ENCODE results near the gene C15orf61. TPM values are rescaled to one million over a fixed set of nuclear protein-coding genes. Genes with fewer than 3 reads are reported as not detected.

The C15orf61 gene
- total RNA-seq, 1 experiment from 2014 or later, result 5.6 TPM

DNA sequence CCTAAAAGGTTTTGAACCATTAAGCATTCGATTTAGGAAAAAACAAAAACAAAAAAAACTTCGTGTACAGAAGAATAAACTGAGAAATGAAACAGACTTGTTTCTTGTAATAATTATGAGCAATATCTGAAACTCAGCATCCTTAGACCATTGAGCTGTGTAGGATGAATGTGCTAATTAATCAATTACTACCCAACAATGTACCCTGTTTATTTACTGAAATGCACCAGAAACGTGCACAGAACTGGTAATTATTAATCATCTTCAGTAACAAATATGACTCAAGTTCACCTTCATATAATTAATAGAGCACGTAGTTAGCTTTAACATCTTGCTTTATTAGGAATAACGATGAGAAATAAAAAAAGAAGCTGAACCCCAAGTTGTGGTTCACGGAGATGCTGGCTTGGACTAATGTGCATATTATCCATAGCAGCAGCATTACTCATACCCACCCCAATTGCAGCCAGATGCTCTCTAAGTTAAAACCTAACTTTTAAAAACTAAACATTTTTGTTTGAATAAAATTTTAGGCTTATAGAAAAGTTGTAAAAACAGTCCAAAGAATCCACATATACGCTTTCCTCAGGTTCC lies 10.2 kb upstream of the C15orf61 start:
- no peaks in the 10 kb centered on the region for H3K4me1 ChIP-seq (ENCODE audit: control insufficient read depth, insufficient read depth, low read length)
- H3K27me3 ChIP-seq (ENCODE audit: control insufficient read depth, insufficient read depth, low read length), result no peaks in the 10 kb centered on the region
- TF ChIP-seq, protein P1, sequence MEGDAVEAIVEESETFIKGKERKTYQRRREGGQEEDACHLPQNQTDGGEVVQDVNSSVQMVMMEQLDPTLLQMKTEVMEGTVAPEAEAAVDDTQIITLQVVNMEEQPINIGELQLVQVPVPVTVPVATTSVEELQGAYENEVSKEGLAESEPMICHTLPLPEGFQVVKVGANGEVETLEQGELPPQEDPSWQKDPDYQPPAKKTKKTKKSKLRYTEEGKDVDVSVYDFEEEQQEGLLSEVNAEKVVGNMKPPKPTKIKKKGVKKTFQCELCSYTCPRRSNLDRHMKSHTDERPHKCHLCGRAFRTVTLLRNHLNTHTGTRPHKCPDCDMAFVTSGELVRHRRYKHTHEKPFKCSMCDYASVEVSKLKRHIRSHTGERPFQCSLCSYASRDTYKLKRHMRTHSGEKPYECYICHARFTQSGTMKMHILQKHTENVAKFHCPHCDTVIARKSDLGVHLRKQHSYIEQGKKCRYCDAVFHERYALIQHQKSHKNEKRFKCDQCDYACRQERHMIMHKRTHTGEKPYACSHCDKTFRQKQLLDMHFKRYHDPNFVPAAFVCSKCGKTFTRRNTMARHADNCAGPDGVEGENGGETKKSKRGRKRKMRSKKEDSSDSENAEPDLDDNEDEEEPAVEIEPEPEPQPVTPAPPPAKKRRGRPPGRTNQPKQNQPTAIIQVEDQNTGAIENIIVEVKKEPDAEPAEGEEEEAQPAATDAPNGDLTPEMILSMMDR (IDR thresholded peaks at IDR 0.05), result no peak
- no peak for TF ChIP-seq POLR2AphosphoS5 (IDR thresholded peaks at IDR 0.05; ENCODE audit: low read depth, low read length)
- no peak for TF ChIP-seq TCF7L2 (IDR thresholded peaks at IDR 0.05; ENCODE audit: low read depth, low read length)
- TF ChIP-seq SIN3A (IDR thresholded peaks at IDR 0.05; ENCODE audit: borderline replicate concordance, insufficient read depth, low read depth, low read length), result no peak
- no peak for TF ChIP-seq REST (IDR thresholded peaks at IDR 0.05; ENCODE audit: insufficient read depth in 1 of 2, low read depth in 2 of 2, low read length in 1 of 2)
- no peak for DNase-seq (ENCODE audit: low read depth, low spot score)
- no peak overlapping the region for H3K27ac ChIP-seq (ENCODE audit: low read length)
- intact Hi-C loops (cut with micrococcal nuclease; ENCODE audit: unreplicated experiment) (no loop called here), in situ Hi-C loops (cut with HindIII; ENCODE audit: low pct_unique_long_range_greater_than_20kb, low sequenced_read_pairs) (no loop called here)
- H3K9me3 ChIP-seq (ENCODE audit: control insufficient read depth, insufficient read depth, low read depth, low read length), result no peaks in the 10 kb centered on the region
- no peak overlapping the region for H3K4me3 ChIP-seq (ENCODE audit: low read depth in 2 of 2, low read length in 2 of 2)
- no peaks in the 10 kb centered on the region for H3K36me3 ChIP-seq (ENCODE audit: control insufficient read depth, insufficient read depth, low read length)
- BruUV-seq (replicated peaks), result no TSS peak
- no peak for ATAC-seq
- ChIA-PET CTCF (no interaction called here), POLR2A (no interaction called here)

GRCh38 chr15:67511606-67512005 lies 9.3 kb upstream of the C15orf61 start:
- TF ChIP-seq, protein P1 (IDR thresholded peaks at IDR 0.05), result no peak
- TF ChIP-seq TCF7L2 (IDR thresholded peaks at IDR 0.05; ENCODE audit: low read depth, low read length) (no peak), SIN3A (IDR thresholded peaks at IDR 0.05; ENCODE audit: borderline replicate concordance, insufficient read depth, low read depth, low read length) (no peak), POLR2AphosphoS5 (IDR thresholded peaks at IDR 0.05; ENCODE audit: low read depth, low read length) (no peak)
- Histone ChIP-seq H3K9me3 (ENCODE audit: control insufficient read depth, insufficient read depth, low read depth, low read length) (no peaks in the 10 kb centered on the region), H3K36me3 (ENCODE audit: control insufficient read depth, insufficient read depth, low read length) (no peaks in the 10 kb centered on the region; the same call in 1 of the 2 replicates), H3K27ac (ENCODE audit: low read length) (no peak overlapping the region), H3K4me1 (ENCODE audit: control insufficient read depth, insufficient read depth, low read length) (no peaks in the 10 kb centered on the region), H3K4me3 (ENCODE audit: low read depth in 2 of 2, low read length in 2 of 2) (no peak overlapping the region), H3K27me3 (ENCODE audit: control insufficient read depth, insufficient read depth, low read length) (no peaks in the 10 kb centered on the region)
- ChIA-PET POLR2A (no interaction called here), CTCF (interaction anchor here (0.6 kb wide), 1 partner anchor 54 kb away, joined by 3 read pairs; no protein-coding TSS in a partner anchor)
- no TSS peak for BruUV-seq (replicated peaks)
- ATAC-seq (no peak), DNase-seq (ENCODE audit: low read depth, low spot score) (no peak)
- intact Hi-C loops (cut with micrococcal nuclease; ENCODE audit: unreplicated experiment) (no loop called here), in situ Hi-C loops (cut with HindIII; ENCODE audit: low pct_unique_long_range_greater_than_20kb, low sequenced_read_pairs) (no loop called here)

Measured in Panc1 (cell line).